PC-3 (cell line): ENCODE results near the gene MMP26. TPM values are rescaled to one million over a fixed set of nuclear protein-coding genes. Genes with fewer than 3 reads are reported as not detected.

Experiments used
- ATAC-seq: fragments of 200-7000 bp; cut with Tn5 transposase; 2 replicates; pipeline ENCODE4 v1.9.1; 2020; ENCODE audit warnings: mild to moderate bottlenecking, moderate library complexity
- BruUV-seq: library from RNA; stranded (reverse); fragments of 400-500 nt; replicated peaks from 2 replicates; lab custom pipeline; 2021; lab: Mats Ljungman, UMichigan
- CTCF ChIA-PET: fragments of 300-600 bp; sonication (Branson Sonifier 250); formaldehyde crosslinking; loops from one replicate; lab custom pipeline; 2022; ENCODE audit warnings: antibody characterized with exemption; lab: Charles Lee
- POLR2A ChIA-PET: fragments of 300-600 bp; sonication (Branson Sonifier 250); formaldehyde crosslinking; loops from one replicate; lab custom pipeline; 2022; ENCODE audit warnings: antibody characterized with exemption; ENCODE audit not compliant: unreplicated experiment; lab: Charles Lee
- DNase-seq: peaks from one replicate; pipeline ENCODE4 v3.0.0-alpha.2; 2015
- H2AFZ ChIP-seq: fragments of 300-600 bp; sonication (generic); 2 replicates; pipeline ENCODE4 v1.6.0; 2016; ENCODE audit warnings: antibody characterized with exemption, low read length
- H3F3A ChIP-seq: fragments of 300-600 bp; sonication (generic); one replicate; pipeline ENCODE4 v1.6.0; 2017; ENCODE audit warnings: antibody characterized with exemption, low read length, control low read depth, mild to moderate bottlenecking; ENCODE audit not compliant: unreplicated experiment
- H3K27ac ChIP-seq: fragments of 300-600 bp; sonication (generic); 2 replicates; pipeline ENCODE4 v1.5.1; 2016; ENCODE audit warnings: mild to moderate bottlenecking, low read length
- H3K27me3 ChIP-seq: fragments of 300-600 bp; sonication (generic); 2 replicates; pipeline ENCODE4 v1.6.1; 2016; ENCODE audit warnings: low read length, mixed read lengths
- H3K36me3 ChIP-seq: fragments of 300-600 bp; sonication (generic); 2 replicates; pipeline ENCODE4 v1.6.1; 2016; ENCODE audit warnings: low read depth, mixed run types, low read length, mixed read lengths
- H3K4me1 ChIP-seq: fragments of 300-600 bp; sonication (generic); 2 replicates; pipeline ENCODE4 v1.5.1; 2016; ENCODE audit warnings: low read length; ENCODE audit not compliant: insufficient read depth
- H3K4me2 ChIP-seq: fragments of 300-600 bp; sonication (generic); 2 replicates; pipeline ENCODE4 v1.6.0; 2016; ENCODE audit warnings: low read length
- H3K4me3 ChIP-seq: fragments of 300-600 bp; sonication (generic); 2 replicates; pipeline ENCODE4 v1.5.1; 2016; ENCODE audit warnings: mild to moderate bottlenecking, low read length, mixed read lengths
- H3K79me2 ChIP-seq: fragments of 300-600 bp; sonication (generic); 2 replicates; pipeline ENCODE4 v1.6.1; 2017; ENCODE audit warnings: low read length, mixed read lengths
- H3K9ac ChIP-seq: fragments of 300-600 bp; sonication (generic); 2 replicates; pipeline ENCODE4 v1.6.0; 2016; ENCODE audit warnings: mild to moderate bottlenecking, low read length
- H3K9me2 ChIP-seq: fragments of 300-600 bp; sonication (generic); replicated peaks from 2 replicates; pipeline ENCODE4 v1.6.1; 2016; ENCODE audit warnings: mixed run types, low read length, mixed read lengths
- H3K9me3 ChIP-seq: fragments of 300-600 bp; sonication (generic); 2 replicates; pipeline ENCODE4 v1.6.1; 2016; ENCODE audit warnings: low read length, mixed read lengths
- H4K20me1 ChIP-seq: fragments of 300-600 bp; sonication (generic); 2 replicates; pipeline ENCODE4 v1.6.1; 2016; ENCODE audit warnings: low read length, mixed read lengths
- CTCF ChIP-seq: fragments of 300-600 bp; sonication (generic); conservative IDR thresholded peaks from 2 replicates; pipeline ENCODE4 v1.5.1; 2017; ENCODE audit warnings: antibody characterized with exemption, low read depth, mild to moderate bottlenecking, low read length
- EZH2 ChIP-seq: fragments of 300-600 bp; sonication (generic); IDR thresholded peaks from one replicate; pipeline ENCODE4 v1.6.1; 2017; ENCODE audit warnings: antibody characterized with exemption, mild to moderate bottlenecking, low read length; ENCODE audit not compliant: unreplicated experiment
- EZH2phosphoT487 ChIP-seq: fragments of 300-600 bp; sonication (generic); IDR thresholded peaks from 2 replicates; pipeline ENCODE4 v1.6.1; 2018; ENCODE audit warnings: mild to moderate bottlenecking, antibody characterized with exemption, low read length, borderline replicate concordance
- intact Hi-C: fragments of 100-400 bp; cut with micrococcal nuclease; formaldehyde crosslinking; loops from 2 replicates; pipeline ENCODE4 v1.9.0; 2023
- total RNA-seq: library from RNA; depleted of rRNA; stranded (reverse); fragments of >200 nt; gene quantifications from 2 replicates; pipeline ENCODE4 v1.2.3, GENCODE V29; 2014

Gene MMP26
- total RNA-seq, 1 experiment from 2014 or later: not detected

- Histone ChIP-seq H3K27ac (no peak overlapping the region), H3K9me2 (no peaks in the 10 kb centered on the region), H3K4me1 (no peaks in the 10 kb centered on the region), H3K79me2 (no peaks in the 10 kb centered on the region), H4K20me1 (no peaks in the 10 kb centered on the region), H3F3A (no peaks in the 10 kb centered on the region), H3K4me3 (no peak overlapping the region), H3K36me3 (no peaks in the 10 kb centered on the region), H3K9me3 (no peaks in the 10 kb centered on the region), H3K27me3 (no peaks in the 10 kb centered on the region), H2AFZ (no peak overlapping the region), H3K9ac (no peak overlapping the region), H3K4me2 (no peak overlapping the region)
- intact Hi-C loops: no loop called here
- ATAC-seq (no peak), DNase-seq (no peak)
- ChIA-PET POLR2A (no interaction called here), CTCF (no interaction called here)
- BruUV-seq: no TSS peak
- no peak for TF ChIP-seq EZH2phosphoT487
- no peak for TF ChIP-seq EZH2
- TF ChIP-seq CTCF: no peak
Observed at GRCh38 chr11:4704790-4705334, 278 bp downstream of the MMP26 start.

GRCh38 chr11:4713241-4713640 is 8.7 kb downstream of the MMP26 start:
- Histone ChIP-seq H3K4me1 (no peaks in the 10 kb centered on the region), H3K9me2 (no peaks in the 10 kb centered on the region), H3K27ac (no peak overlapping the region), H4K20me1 (no peaks in the 10 kb centered on the region), H2AFZ (no peak overlapping the region), H3K4me2 (no peak overlapping the region), H3K79me2 (no peaks in the 10 kb centered on the region), H3K9ac (no peak overlapping the region), H3K9me3 (no peaks in the 10 kb centered on the region), H3K27me3 (no peaks in the 10 kb centered on the region), H3K36me3 (no peaks in the 10 kb centered on the region), H3K4me3 (no peak overlapping the region), H3F3A (no peaks in the 10 kb centered on the region)
- DNase-seq (peak; percentile 19), ATAC-seq (no peak)
- BruUV-seq: no TSS peak
- intact Hi-C loops: no loop called here
- POLR2A ChIA-PET: no interaction called here
- CTCF ChIA-PET: no interaction called here
- no peak for TF ChIP-seq EZH2
- TF ChIP-seq EZH2phosphoT487: no peak
- no peak for TF ChIP-seq CTCF

GRCh38 chr11:4714300-4714699 is 9.7 kb downstream of the MMP26 start:
- no peak overlapping the region for H2AFZ ChIP-seq
- no peaks in the 10 kb centered on the region for H3K9me2 ChIP-seq
- no peak overlapping the region for H3K9ac ChIP-seq
- intact Hi-C loops: no loop called here
- DNase-seq: no peak
- ChIA-PET POLR2A (no interaction called here), CTCF (no interaction called here)
- no peaks in the 10 kb centered on the region for H3K36me3 ChIP-seq
- H3K4me1 ChIP-seq: no peaks in the 10 kb centered on the region
- no TSS peak for BruUV-seq
- no peaks in the 10 kb centered on the region for H3K27me3 ChIP-seq
- no peaks in the 10 kb centered on the region for H3F3A ChIP-seq
- no peak overlapping the region for H3K4me3 ChIP-seq
- ATAC-seq: no peak
- H3K9me3 ChIP-seq: no peaks in the 10 kb centered on the region
- H4K20me1 ChIP-seq: no peaks in the 10 kb centered on the region
- TF ChIP-seq EZH2phosphoT487 (no peak), CTCF (no peak), EZH2 (no peak)
- H3K79me2 ChIP-seq: no peaks in the 10 kb centered on the region
- no peak overlapping the region for H3K4me2 ChIP-seq
- no peak overlapping the region for H3K27ac ChIP-seq
